ENCODE results near the gene EEFSEC.

GRCh38 chr3:128326051-128326823 is 173.0 kb downstream of the EEFSEC start:
- TF ChIP-seq CTCF (optimal IDR thresholded peaks at IDR 0.05 in 1 of 3, IDR thresholded peaks at IDR 0.05 in 1 of 3, conservative IDR thresholded peaks at IDR 0.05 in 1 of 3; ENCODE audit: extremely low read depth in 1 of 3, insufficient read depth in 2 of 3, low read length in 3 of 3) (no peak), EZH2 (IDR thresholded peaks at IDR 0.05; ENCODE audit: low read length) (no peak)
